SK-N-SH treated with all-trans-retinoic acid at 6 μM for 48 hours (cell line): ENCODE data around the gene SRRM2.

ENCODE experiments used
- ATAC-seq: fragments of 200-7000 bp; cut with Tn5 transposase; 3 replicates; pipeline ENCODE4 v1.9.1; 2020; ENCODE audit warnings: mild to moderate bottlenecking, moderate library complexity
- ARNTL ChIP-seq: fragments of 450-650 bp; formaldehyde crosslinking; IDR thresholded peaks from 2 replicates; pipeline ENCODE4 v1.5.0; 2020; ENCODE audit warnings: low read depth, mild to moderate bottlenecking, moderate library complexity, borderline replicate concordance
- BACH2 ChIP-seq: fragments of 250-450 bp; sonication (Bioruptor Pico); IDR thresholded peaks from 2 replicates; pipeline ENCODE4 v1.9.0; 2021; ENCODE audit warnings: mild to moderate bottlenecking, borderline replicate concordance
- CSDC2 ChIP-seq: fragments of 250-450 bp; sonication (Bioruptor Pico); IDR thresholded peaks from 2 replicates; pipeline ENCODE4 v1.5.0; 2020; ENCODE audit warnings: mild to moderate bottlenecking, moderate library complexity
- ESRRG ChIP-seq: fragments of 250-450 bp; sonication (Bioruptor Pico); IDR thresholded peaks from 2 replicates; pipeline ENCODE4 v1.6.1; 2021; ENCODE audit warnings: mild to moderate bottlenecking
- GLIS3 ChIP-seq: fragments of 250-450 bp; sonication (Bioruptor Pico); IDR thresholded peaks from 2 replicates; pipeline ENCODE4 v1.5.0; 2020; ENCODE audit warnings: mild to moderate bottlenecking, moderate library complexity
- ISL1 ChIP-seq: fragments of 250-450 bp; sonication (Bioruptor Pico); IDR thresholded peaks from 2 replicates; pipeline ENCODE4 v2.1.2; 2022; ENCODE audit warnings: mild to moderate bottlenecking, moderate library complexity
- OSR1 ChIP-seq: fragments of 250-450 bp; sonication (Bioruptor Pico); IDR thresholded peaks from 2 replicates; pipeline ENCODE4 v1.8.0; 2022; ENCODE audit warnings: moderate library complexity, mild to moderate bottlenecking, inconsistent platforms
- PPARA ChIP-seq: fragments of 250-450 bp; sonication (Bioruptor Pico); IDR thresholded peaks from 2 replicates; pipeline ENCODE4 v1.5.0; 2020; ENCODE audit warnings: mild to moderate bottlenecking, borderline replicate concordance
- RARB ChIP-seq: fragments of 250-450 bp; sonication (Bioruptor Pico); IDR thresholded peaks from 2 replicates; pipeline ENCODE4 v1.8.0; 2021; ENCODE audit warnings: mild to moderate bottlenecking, moderate library complexity
- SNAI2 ChIP-seq: fragments of 250-450 bp; sonication (Bioruptor Pico); IDR thresholded peaks from 2 replicates; pipeline ENCODE4 v1.5.0; 2020; ENCODE audit warnings: mild to moderate bottlenecking, moderate library complexity
- TCF4 ChIP-seq: fragments of 250-450 bp; sonication (Bioruptor Pico); IDR thresholded peaks from 2 replicates; pipeline ENCODE4 v1.8.0; 2021; ENCODE audit warnings: mild to moderate bottlenecking, moderate library complexity, borderline replicate concordance
- TOX ChIP-seq: fragments of 250-450 bp; sonication (Bioruptor Pico); IDR thresholded peaks from 2 replicates; pipeline ENCODE4 v1.8.0; 2021; ENCODE audit warnings: mild to moderate bottlenecking, moderate library complexity, borderline replicate concordance
- ZC3H10 ChIP-seq: fragments of 250-450 bp; sonication (Bioruptor Pico); IDR thresholded peaks from 2 replicates; pipeline ENCODE4 v1.5.1; 2021; ENCODE audit warnings: mild to moderate bottlenecking, moderate library complexity
- ZFP3 ChIP-seq: fragments of 250-450 bp; sonication (Bioruptor Pico); IDR thresholded peaks from 2 replicates; pipeline ENCODE4 v1.5.0; 2020; ENCODE audit warnings: mild to moderate bottlenecking, moderate library complexity
- ZFP30 ChIP-seq: fragments of 450-650 bp; formaldehyde crosslinking; IDR thresholded peaks from 2 replicates; pipeline ENCODE4 v1.5.0; 2022; ENCODE audit warnings: mild to moderate bottlenecking, moderate library complexity
- ZNF565 ChIP-seq: fragments of 450-650 bp; formaldehyde crosslinking; conservative IDR thresholded peaks from 2 replicates; pipeline ENCODE4 v1.5.0; 2020; ENCODE audit warnings: low read depth, mild to moderate bottlenecking, moderate library complexity
- ZNF8 ChIP-seq: fragments of 450-650 bp; formaldehyde crosslinking; IDR thresholded peaks from 2 replicates; pipeline ENCODE4 v1.5.0; 2020; ENCODE audit warnings: mild to moderate bottlenecking, moderate library complexity
- TF ChIP-seq, protein P1 (sequence below): fragments of 250-450 bp; sonication (Bioruptor Pico); IDR thresholded peaks from 2 replicates; pipeline ENCODE4 v1.8.0; 2020; ENCODE audit warnings: mild to moderate bottlenecking, moderate library complexity, borderline replicate concordance
- TF ChIP-seq, protein P2 (sequence below): fragments of 250-450 bp; sonication (Bioruptor Pico); IDR thresholded peaks from 2 replicates; pipeline ENCODE4 v1.8.0; 2021; ENCODE audit warnings: low read depth, mild to moderate bottlenecking, moderate library complexity, borderline replicate concordance
- TF ChIP-seq, protein P3 (sequence below): fragments of 250-450 bp; sonication (Bioruptor Pico); IDR thresholded peaks from 2 replicates; pipeline ENCODE4 v1.5.1; 2021; ENCODE audit warnings: mild to moderate bottlenecking, moderate library complexity
- TF ChIP-seq, protein P4 (sequence below): fragments of 250-450 bp; sonication (Bioruptor Pico); IDR thresholded peaks from 2 replicates; pipeline ENCODE4 v1.5.0; 2020; ENCODE audit warnings: mild to moderate bottlenecking, moderate library complexity

The SRRM2 gene

DNA sequence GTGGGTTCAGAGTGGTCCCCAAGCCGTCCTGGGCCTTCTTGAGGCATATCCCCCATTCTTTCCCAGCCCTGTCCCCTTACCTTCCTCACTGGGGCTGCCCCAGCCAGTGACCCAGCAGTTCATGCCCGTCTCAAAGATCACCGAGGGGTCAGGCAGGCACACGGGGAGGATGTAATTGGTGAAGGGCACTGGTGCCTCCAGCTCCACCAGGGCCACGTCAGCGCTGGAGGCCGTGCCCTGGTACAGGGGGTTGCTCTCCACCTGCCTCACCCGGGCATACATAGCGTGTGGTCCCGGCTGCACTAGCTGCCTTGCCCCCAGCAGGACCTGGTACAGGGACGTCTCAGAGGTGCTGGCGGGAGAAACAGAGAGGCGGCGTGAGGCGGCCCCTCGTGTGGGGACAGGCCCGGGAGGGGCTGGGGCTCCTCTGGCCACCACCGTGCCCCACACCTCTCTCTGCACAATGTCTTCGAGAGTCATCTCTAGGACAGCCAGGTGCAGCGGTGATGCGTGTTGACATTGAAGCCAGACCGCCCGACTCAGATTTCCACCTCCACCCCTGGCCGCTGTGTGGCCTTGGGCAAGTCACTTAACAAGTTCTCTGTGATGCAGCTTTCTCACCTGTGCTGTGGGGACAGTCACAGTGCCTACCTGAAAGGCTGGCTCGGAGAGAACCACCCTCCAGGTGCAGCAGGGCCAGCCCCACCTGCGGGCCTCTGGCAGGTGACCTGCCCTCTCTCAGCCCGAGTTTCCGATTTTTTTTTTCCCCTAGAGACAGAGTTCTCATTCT, 38.3 kb upstream of the SRRM2 start:
- TF ChIP-seq ESRRG: no peak
- no peak for TF ChIP-seq GLIS3
- TF ChIP-seq, protein P1, sequence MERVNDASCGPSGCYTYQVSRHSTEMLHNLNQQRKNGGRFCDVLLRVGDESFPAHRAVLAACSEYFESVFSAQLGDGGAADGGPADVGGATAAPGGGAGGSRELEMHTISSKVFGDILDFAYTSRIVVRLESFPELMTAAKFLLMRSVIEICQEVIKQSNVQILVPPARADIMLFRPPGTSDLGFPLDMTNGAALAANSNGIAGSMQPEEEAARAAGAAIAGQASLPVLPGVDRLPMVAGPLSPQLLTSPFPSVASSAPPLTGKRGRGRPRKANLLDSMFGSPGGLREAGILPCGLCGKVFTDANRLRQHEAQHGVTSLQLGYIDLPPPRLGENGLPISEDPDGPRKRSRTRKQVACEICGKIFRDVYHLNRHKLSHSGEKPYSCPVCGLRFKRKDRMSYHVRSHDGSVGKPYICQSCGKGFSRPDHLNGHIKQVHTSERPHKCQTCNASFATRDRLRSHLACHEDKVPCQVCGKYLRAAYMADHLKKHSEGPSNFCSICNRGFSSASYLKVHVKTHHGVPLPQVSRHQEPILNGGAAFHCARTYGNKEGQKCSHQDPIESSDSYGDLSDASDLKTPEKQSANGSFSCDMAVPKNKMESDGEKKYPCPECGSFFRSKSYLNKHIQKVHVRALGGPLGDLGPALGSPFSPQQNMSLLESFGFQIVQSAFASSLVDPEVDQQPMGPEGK (CRISPR knock-in tag): no peak
- no peak for TF ChIP-seq TOX (CRISPR knock-in tag)
- no peak for ATAC-seq

DNA sequence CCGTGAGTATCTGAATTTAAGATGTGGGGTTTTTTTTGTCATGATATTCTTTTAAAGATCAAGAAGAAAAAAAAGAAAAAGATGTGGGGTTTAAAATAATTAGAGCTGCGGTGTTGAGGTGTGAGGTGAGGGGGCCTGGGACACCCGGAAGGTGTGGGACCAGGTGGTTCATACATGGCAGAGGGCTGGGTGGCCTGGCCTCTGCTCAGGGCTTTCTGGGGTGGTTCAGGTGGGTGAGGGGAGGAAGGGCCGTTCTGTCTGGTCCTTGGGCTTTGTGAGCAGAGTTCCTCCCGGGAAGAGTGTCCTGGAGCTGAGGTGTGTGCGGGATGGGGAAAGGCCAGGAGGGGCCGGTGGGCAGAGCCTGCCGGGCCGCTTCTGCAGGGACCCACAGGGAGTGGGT, 37.4 kb upstream of the SRRM2 start:
- ATAC-seq: no peak
- TF ChIP-seq, protein P1 (CRISPR knock-in tag): no peak
- TF ChIP-seq BACH2 (CRISPR knock-in tag): no peak
- TF ChIP-seq ZFP3: no peak
- TF ChIP-seq, protein P2, sequence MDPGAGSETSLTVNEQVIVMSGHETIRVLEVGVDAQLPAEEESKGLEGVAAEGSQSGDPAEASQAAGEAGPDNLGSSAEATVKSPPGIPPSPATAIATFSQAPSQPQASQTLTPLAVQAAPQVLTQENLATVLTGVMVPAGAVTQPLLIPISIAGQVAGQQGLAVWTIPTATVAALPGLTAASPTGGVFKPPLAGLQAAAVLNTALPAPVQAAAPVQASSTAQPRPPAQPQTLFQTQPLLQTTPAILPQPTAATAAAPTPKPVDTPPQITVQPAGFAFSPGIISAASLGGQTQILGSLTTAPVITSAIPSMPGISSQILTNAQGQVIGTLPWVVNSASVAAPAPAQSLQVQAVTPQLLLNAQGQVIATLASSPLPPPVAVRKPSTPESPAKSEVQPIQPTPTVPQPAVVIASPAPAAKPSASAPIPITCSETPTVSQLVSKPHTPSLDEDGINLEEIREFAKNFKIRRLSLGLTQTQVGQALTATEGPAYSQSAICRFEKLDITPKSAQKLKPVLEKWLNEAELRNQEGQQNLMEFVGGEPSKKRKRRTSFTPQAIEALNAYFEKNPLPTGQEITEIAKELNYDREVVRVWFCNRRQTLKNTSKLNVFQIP (CRISPR knock-in tag): no peak
- no peak for TF ChIP-seq ZNF565
- TF ChIP-seq ZNF8 (CRISPR knock-in tag): no peak
- no peak for TF ChIP-seq SNAI2
- no peak for TF ChIP-seq OSR1 (CRISPR knock-in tag)
- TF ChIP-seq, protein P3, sequence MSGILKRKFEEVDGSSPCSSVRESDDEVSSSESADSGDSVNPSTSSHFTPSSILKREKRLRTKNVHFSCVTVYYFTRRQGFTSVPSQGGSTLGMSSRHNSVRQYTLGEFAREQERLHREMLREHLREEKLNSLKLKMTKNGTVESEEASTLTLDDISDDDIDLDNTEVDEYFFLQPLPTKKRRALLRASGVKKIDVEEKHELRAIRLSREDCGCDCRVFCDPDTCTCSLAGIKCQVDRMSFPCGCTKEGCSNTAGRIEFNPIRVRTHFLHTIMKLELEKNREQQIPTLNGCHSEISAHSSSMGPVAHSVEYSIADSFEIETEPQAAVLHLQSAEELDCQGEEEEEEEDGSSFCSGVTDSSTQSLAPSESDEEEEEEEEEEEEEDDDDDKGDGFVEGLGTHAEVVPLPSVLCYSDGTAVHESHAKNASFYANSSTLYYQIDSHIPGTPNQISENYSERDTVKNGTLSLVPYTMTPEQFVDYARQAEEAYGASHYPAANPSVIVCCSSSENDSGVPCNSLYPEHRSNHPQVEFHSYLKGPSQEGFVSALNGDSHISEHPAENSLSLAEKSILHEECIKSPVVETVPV: no peak
- TF ChIP-seq, protein P4, sequence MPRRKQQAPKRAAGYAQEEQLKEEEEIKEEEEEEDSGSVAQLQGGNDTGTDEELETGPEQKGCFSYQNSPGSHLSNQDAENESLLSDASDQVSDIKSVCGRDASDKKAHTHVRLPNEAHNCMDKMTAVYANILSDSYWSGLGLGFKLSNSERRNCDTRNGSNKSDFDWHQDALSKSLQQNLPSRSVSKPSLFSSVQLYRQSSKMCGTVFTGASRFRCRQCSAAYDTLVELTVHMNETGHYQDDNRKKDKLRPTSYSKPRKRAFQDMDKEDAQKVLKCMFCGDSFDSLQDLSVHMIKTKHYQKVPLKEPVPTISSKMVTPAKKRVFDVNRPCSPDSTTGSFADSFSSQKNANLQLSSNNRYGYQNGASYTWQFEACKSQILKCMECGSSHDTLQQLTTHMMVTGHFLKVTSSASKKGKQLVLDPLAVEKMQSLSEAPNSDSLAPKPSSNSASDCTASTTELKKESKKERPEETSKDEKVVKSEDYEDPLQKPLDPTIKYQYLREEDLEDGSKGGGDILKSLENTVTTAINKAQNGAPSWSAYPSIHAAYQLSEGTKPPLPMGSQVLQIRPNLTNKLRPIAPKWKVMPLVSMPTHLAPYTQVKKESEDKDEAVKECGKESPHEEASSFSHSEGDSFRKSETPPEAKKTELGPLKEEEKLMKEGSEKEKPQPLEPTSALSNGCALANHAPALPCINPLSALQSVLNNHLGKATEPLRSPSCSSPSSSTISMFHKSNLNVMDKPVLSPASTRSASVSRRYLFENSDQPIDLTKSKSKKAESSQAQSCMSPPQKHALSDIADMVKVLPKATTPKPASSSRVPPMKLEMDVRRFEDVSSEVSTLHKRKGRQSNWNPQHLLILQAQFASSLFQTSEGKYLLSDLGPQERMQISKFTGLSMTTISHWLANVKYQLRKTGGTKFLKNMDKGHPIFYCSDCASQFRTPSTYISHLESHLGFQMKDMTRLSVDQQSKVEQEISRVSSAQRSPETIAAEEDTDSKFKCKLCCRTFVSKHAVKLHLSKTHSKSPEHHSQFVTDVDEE: no peak
- no peak for TF ChIP-seq ZC3H10 (CRISPR knock-in tag)
- TF ChIP-seq GLIS3: no peak
- no peak for TF ChIP-seq ARNTL
- TF ChIP-seq, all 23 proteins: peak for 0

DNA sequence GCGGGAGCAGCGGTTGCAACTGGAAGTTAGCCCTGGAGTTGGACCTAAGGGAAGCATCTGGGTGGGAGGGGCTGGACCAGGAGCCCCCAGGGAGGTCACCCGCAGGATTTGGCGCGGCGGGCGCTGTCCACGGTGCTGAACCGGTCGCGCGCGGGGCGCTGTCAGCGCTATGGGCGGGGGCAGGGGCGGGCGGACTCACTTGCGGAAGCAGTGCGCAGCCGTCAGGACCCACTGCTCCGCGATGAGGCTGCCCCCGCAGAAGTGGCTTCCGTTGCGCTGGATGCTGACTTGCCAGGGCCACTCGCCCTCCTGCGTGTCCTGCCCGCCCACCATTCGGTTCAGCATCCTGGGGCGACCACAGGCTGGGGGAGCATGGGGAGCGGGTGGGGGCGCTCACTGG, 36.9 kb upstream of the SRRM2 start:
- ATAC-seq: no peak
- no peak for TF ChIP-seq ZFP3
- TF ChIP-seq RARB (CRISPR knock-in tag): no peak
- TF ChIP-seq OSR1 (CRISPR knock-in tag): no peak

DNA sequence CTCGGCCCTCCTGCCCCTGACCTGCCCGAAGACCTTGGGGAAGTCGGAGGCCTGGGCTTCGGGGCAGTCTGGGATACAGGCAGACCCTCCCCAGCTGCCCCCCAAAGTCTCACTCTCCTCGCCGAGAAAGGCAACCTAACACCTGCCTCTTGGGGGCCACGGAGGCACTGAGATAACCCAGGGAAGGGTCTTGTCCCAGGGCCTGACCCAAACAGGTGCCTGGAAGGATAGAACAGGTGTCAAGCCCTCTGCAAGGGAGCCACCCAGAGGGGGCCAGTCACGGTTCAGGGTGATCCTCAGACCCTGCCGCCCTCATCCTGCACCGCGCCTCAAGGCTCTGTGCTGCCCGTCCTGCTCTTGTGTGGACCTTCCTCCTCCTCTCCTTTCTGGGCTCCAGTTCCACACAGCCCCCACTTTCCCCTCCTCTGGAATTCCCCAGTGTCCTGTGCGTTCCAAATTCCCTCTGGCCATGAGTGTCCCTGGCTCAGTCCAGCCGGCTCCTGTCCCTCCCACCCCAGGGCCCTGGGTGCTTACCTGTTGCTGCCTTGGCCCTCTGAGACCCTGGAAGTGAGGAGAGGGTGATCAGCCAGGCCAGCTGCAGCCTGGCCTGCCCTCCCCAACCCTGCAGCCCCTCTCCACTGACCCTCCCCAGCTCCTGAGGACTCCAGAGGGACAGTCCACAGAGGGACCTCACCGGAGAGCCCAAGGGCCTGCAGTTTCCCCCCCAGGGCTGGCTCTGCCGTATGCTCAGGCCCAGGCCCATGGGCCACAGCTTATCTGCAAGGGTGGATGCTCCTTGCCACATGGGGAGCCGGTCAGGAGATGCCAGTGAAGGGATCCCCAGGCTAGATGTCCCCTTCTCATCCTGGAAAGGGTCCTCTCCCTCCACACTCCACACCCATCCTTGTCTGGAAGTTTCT, 36.2 kb upstream of the SRRM2 start:
- no peak for ATAC-seq

More for the DNA sequence above, 36.2 kb upstream of the SRRM2 start:
- TF ChIP-seq ZFP30 (CRISPR knock-in tag): no peak
- no peak for TF ChIP-seq ZC3H10 (CRISPR knock-in tag)
- no peak for TF ChIP-seq ISL1
- TF ChIP-seq, protein P3: no peak
- TF ChIP-seq CSDC2 (CRISPR knock-in tag): no peak
- TF ChIP-seq TCF4 (CRISPR knock-in tag): no peak
- TF ChIP-seq PPARA (CRISPR knock-in tag): no peak
- TF ChIP-seq ZFP3: no peak
- TF ChIP-seq, protein P2 (CRISPR knock-in tag): no peak
